HepG2 (cell line): ENCODE data around the gene SPG7. TPM values are rescaled to one million over a fixed set of nuclear protein-coding genes. Genes with fewer than 3 reads are reported as not detected.
A peak's percentile ranks its signal among the peaks of the same experiment; 100 is the strongest.

ENCODE experiments used
- ARID5B ChIP-seq: IDR thresholded peaks from 2 replicates; pipeline ENCODE4 v1.4.0; 2020; ENCODE audit warnings: mild to moderate bottlenecking, missing genetic modification reagents
- ATF7 ChIP-seq, 2 experiments: fragments of 450-650 bp in 1 of 2; sonication (generic) in 1 of 2; formaldehyde crosslinking in 1 of 2; IDR thresholded peaks; 2 replicates each; pipeline versions ENCODE4 v1.4.0 to v1.6.1; 2016 to 2020; ENCODE audit warnings: antibody characterized with exemption in 1 of 2, mild to moderate bottlenecking in 1 of 2, missing genetic modification reagents in 1 of 2
- CBX2 ChIP-seq, 2 experiments: fragments of 200-600 bp in 1 of 2; sonication (generic); formaldehyde crosslinking in 1 of 2; IDR thresholded peaks; 2 replicates each; pipeline versions ENCODE4 v1.7.0 to v1.8.1; 2018 to 2022; ENCODE audit warnings: low read depth in 2 of 2, low read length in 1 of 2, mild to moderate bottlenecking in 1 of 2, missing genetic modification reagents in 1 of 2
- HBP1 ChIP-seq: IDR thresholded peaks from 2 replicates; pipeline ENCODE4 v1.6.1; 2016; ENCODE audit warnings: low read depth, control low read depth
- HNRNPL ChIP-seq: fragments of 200-400 bp; formaldehyde crosslinking; IDR thresholded peaks from 2 replicates; pipeline ENCODE4 v1.6.1; 2017; ENCODE audit warnings: mild to moderate bottlenecking, low read depth, low read length
- HOMEZ ChIP-seq: IDR thresholded peaks from 2 replicates; pipeline ENCODE4 v1.6.1; 2016; ENCODE audit warnings: low read depth
- MEF2D ChIP-seq: sonication (generic); formaldehyde crosslinking; IDR thresholded peaks from 2 replicates; pipeline ENCODE4 v1.5.1; 2020; ENCODE audit warnings: mild to moderate bottlenecking, missing genetic modification reagents
- MXI1 ChIP-seq: IDR thresholded peaks from 3 replicates; pipeline ENCODE4 v1.6.1; 2012; ENCODE audit warnings: low read depth, low read length, inconsistent platforms, borderline replicate concordance
- PHF5A ChIP-seq: IDR thresholded peaks from one replicate; pipeline ENCODE4 v1.6.1; 2018; ENCODE audit warnings: low read depth, missing genetic modification reagents; ENCODE audit not compliant: unreplicated experiment
- SYNCRIP ChIP-seq: fragments of 200-400 bp; formaldehyde crosslinking; IDR thresholded peaks from 2 replicates; pipeline ENCODE4 v1.6.1; 2018; ENCODE audit warnings: mild to moderate bottlenecking, low read depth, low read length; ENCODE audit not compliant: insufficient read depth
- TFDP2 ChIP-seq: sonication (generic); formaldehyde crosslinking; IDR thresholded peaks from 2 replicates; pipeline ENCODE4 v1.4.0; 2020; ENCODE audit warnings: missing genetic modification reagents
- THAP11 ChIP-seq: IDR thresholded peaks from 2 replicates; pipeline ENCODE4 v1.6.1; 2016; ENCODE audit warnings: missing biosample characterization, missing genetic modification reagents
- ZC3H4 ChIP-seq: sonication (generic); formaldehyde crosslinking; IDR thresholded peaks from 2 replicates; pipeline ENCODE4 v1.4.0; 2020; ENCODE audit warnings: missing genetic modification reagents, borderline replicate concordance
- ZNF292 ChIP-seq: sonication (generic); formaldehyde crosslinking; IDR thresholded peaks from 2 replicates; pipeline ENCODE4 v1.8.1; 2022; ENCODE audit warnings: mild to moderate bottlenecking, low read depth, missing genetic modification reagents, borderline replicate concordance
- ZNF740 ChIP-seq: sonication (generic); formaldehyde crosslinking; IDR thresholded peaks from 2 replicates; pipeline ENCODE4 v1.4.0; 2020; ENCODE audit warnings: missing genetic modification reagents
- polyA plus RNA-seq, 8 experiments: library from polyadenylated mRNA; depleted of rRNA in 3 of 8; stranded (reverse) in 7 of 8; unstranded in 1 of 8; fragments of >200 nt; fragmentation: Illumina TruSeq in 4 of 8; extraction: Trizol in 4 of 8; gene quantifications; 2 replicates each; pipeline versions ENCODE4 v1.2.1 to v1.2.3, GENCODE V29; 2011 to 2016; ENCODE audit warnings: low read depth in 4 of 8, missing spikeins in 1 of 8, mixed read lengths in 1 of 8; ENCODE audit not compliant: insufficient read depth in 1 of 8
- total RNA-seq, 5 experiments: library from RNA; depleted of rRNA; stranded (reverse); fragments of >200 nt; fragmentation: Illumina TruSeq; extraction: Trizol; gene quantifications; 2 replicates each; pipeline ENCODE4 v1.2.3, GENCODE V29; 2016; ENCODE audit warnings: low read depth in 1 of 5

SPG7 gene
- total and polyA plus RNA-seq, 2 of the 13 experiments (the other 11 are each of a cell fraction or from before 2014, with no cell fraction given) = 66.0 to 136 TPM

- TF ChIP-seq ZC3H4 (CRISPR knock-in tag) (no peak), ZNF740 (CRISPR knock-in tag) (peak; percentile 62; the same call in 1 of the 2 replicates), TFDP2 (peak; percentile 65; the same call in 1 of the 2 replicates), MEF2D (CRISPR knock-in tag) (peak; percentile 96), ARID5B (CRISPR knock-in tag) (peak; percentile 84), HOMEZ (CRISPR knock-in tag) (peak; percentile 90), HBP1 (CRISPR knock-in tag) (no peak), MXI1 (peak; percentile 94; the same call in 1 of the 3 replicates), CBX2 (IDR thresholded peaks at IDR 0.05; ENCODE audit: low read depth, low read length) (no peak), CBX2 (CRISPR knock-in tag; IDR thresholded peaks at IDR 0.05; ENCODE audit: low read depth) (no peak), SYNCRIP (no peak), HNRNPL (no peak), PHF5A (CRISPR knock-in tag) (peak; percentile 99), THAP11 (CRISPR knock-in tag) (peak; percentile 91), ZNF292 (CRISPR knock-in tag) (peak; percentile 95), ATF7 (IDR thresholded peaks at IDR 0.05) (peak; percentile 53; the same call in 1 of the 2 replicates), ATF7 (CRISPR knock-in tag; IDR thresholded peaks at IDR 0.05) (peak; percentile 94)
Measured at GRCh38 chr16:89505204-89506112, 2.7 kb upstream of the SPG7 start (continued).
